Testis (tissue), 2 donors: ENCODE measurements around the gene TNRC6B.

Experiments
- POLR2A ChIP-seq: fragments of 450-650 bp; IDR thresholded peaks from one replicate; pipeline ENCODE4 v1.6.1; 2017; ENCODE audit warnings: antibody characterized with exemption, mild to moderate bottlenecking, moderate library complexity
- TF ChIP-seq, protein P1 (sequence below), 3 experiments: fragments of 450-650 bp in 2 of 3; fragments of 200-600 bp in 1 of 3; sonication (generic) in 1 of 3; IDR thresholded peaks; one replicate each; pipeline ENCODE4 v1.5.1; 2016 to 2019; ENCODE audit warnings: antibody characterized with exemption in 3 of 3, mild to moderate bottlenecking in 2 of 3, moderate library complexity in 1 of 3

- TF ChIP-seq, protein P1, sequence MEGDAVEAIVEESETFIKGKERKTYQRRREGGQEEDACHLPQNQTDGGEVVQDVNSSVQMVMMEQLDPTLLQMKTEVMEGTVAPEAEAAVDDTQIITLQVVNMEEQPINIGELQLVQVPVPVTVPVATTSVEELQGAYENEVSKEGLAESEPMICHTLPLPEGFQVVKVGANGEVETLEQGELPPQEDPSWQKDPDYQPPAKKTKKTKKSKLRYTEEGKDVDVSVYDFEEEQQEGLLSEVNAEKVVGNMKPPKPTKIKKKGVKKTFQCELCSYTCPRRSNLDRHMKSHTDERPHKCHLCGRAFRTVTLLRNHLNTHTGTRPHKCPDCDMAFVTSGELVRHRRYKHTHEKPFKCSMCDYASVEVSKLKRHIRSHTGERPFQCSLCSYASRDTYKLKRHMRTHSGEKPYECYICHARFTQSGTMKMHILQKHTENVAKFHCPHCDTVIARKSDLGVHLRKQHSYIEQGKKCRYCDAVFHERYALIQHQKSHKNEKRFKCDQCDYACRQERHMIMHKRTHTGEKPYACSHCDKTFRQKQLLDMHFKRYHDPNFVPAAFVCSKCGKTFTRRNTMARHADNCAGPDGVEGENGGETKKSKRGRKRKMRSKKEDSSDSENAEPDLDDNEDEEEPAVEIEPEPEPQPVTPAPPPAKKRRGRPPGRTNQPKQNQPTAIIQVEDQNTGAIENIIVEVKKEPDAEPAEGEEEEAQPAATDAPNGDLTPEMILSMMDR (IDR thresholded peaks at IDR 0.05): no peak
- TF ChIP-seq POLR2A: no peak
These were observed 131.4 kb downstream of the TNRC6B start for GRCh38 chr22:40308999-40309573.
